Measurements from ENCODE around the gene CCDC142.

Gene CCDC142

GRCh38 chr2:74457549-74458131 is 25.2 kb downstream of the CCDC142 start:
- ATAC-seq = peak; percentile 10
- TF ChIP-seq GLIS3 (CRISPR knock-in tag; IDR thresholded peaks at IDR 0.05) (0 out of 2 replicates have a peak, but pooled peaks have one; percentile 53), ESRRG (CRISPR knock-in tag; IDR thresholded peaks at IDR 0.05) (no peak), ZNF70 (CRISPR knock-in tag; IDR thresholded peaks at IDR 0.05) (no peak), TCF4 (CRISPR knock-in tag; IDR thresholded peaks at IDR 0.05; ENCODE audit: borderline replicate concordance) (peak; percentile 9; the same call in 1 of the 2 replicates)

DNA sequence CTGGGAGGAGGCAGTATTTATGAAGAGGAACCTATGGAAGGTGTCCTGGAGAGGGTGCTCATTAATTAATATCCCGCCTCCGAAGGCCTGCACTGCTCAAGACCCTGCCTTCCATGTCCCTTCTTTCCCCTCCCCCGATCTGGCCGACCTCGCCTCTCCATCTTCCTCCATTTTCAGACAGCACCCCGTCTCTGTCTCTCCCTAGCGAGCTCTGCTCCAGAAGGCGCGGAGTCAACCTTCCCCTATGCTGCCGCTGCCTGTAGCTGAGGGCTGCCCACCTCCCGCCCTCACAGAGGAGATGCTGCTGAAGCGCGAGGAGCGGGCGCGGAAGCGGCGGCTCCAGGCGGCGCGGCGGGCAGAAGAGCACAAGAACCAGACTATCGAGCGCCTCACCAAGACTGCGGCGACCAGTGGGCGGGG is 25.7 kb downstream of the CCDC142 start:
- TF ChIP-seq TCF4 (CRISPR knock-in tag; IDR thresholded peaks at IDR 0.05; ENCODE audit: borderline replicate concordance) (no peak), GLIS3 (CRISPR knock-in tag; IDR thresholded peaks at IDR 0.05) (no peak), ZNF565 (CRISPR knock-in tag; conservative IDR thresholded peaks at IDR 0.05; ENCODE audit: low read depth) (no peak), ESRRG (CRISPR knock-in tag; IDR thresholded peaks at IDR 0.05) (no peak), ZFP30 (CRISPR knock-in tag; IDR thresholded peaks at IDR 0.05) (no peak), CSRNP3 (CRISPR knock-in tag; IDR thresholded peaks at IDR 0.05) (no peak)
- peak; percentile 9 for ATAC-seq

GRCh38 chr2:74454654-74455511 is 27.9 kb downstream of the CCDC142 start, which contains the start of gene INO80B:
Gene INO80B, plus strand, starts transcription at chr2:74455087. Its CDS starts 30 bp downstream, at chr2:74455117.
- peak; percentile 53 for ATAC-seq
- no peak for TF ChIP-seq GLIS3 (CRISPR knock-in tag; IDR thresholded peaks at IDR 0.05)
- TF ChIP-seq, protein P1, sequence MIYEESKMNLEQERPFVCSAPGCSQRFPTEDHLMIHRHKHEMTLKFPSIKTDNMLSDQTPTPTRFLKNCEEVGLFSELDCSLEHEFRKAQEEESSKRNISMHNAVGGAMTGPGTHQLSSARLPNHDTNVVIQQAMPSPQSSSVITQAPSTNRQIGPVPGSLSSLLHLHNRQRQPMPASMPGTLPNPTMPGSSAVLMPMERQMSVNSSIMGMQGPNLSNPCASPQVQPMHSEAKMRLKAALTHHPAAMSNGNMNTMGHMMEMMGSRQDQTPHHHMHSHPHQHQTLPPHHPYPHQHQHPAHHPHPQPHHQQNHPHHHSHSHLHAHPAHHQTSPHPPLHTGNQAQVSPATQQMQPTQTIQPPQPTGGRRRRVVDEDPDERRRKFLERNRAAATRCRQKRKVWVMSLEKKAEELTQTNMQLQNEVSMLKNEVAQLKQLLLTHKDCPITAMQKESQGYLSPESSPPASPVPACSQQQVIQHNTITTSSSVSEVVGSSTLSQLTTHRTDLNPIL (CRISPR knock-in tag; IDR thresholded peaks at IDR 0.05; ENCODE audit: low read depth) = no peak

DNA sequence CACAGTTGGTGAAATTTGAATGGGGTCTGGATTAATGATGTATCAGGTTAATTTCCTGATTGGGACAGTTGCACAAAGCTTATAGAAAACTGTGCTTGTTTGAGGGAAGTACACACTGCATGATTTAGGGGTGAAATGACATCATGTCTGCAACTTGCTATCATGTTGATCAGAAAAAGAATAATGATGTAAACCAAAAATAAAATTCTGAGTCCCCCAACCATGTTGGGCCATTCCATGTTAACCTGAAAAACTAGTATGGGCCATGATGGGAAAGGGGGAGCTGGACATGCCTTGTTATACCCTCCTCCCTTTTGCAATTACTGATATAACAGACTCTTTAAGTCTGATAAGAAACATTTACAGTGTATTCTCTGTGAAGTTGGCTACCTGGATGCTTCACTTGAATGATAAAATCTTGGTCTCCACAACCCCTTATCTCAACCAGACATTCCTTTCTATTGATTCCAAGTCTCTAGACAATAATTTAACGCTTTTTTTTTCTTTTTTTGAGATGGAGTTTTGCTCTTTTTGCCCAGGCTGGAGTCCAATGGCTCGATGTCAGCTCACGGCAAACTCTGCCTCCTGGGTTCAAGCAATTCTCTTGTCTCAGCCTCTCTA is 32.1 kb downstream of the CCDC142 start:
- no peak for ATAC-seq
- no peak for TF ChIP-seq GLIS3 (CRISPR knock-in tag; IDR thresholded peaks at IDR 0.05)

DNA sequence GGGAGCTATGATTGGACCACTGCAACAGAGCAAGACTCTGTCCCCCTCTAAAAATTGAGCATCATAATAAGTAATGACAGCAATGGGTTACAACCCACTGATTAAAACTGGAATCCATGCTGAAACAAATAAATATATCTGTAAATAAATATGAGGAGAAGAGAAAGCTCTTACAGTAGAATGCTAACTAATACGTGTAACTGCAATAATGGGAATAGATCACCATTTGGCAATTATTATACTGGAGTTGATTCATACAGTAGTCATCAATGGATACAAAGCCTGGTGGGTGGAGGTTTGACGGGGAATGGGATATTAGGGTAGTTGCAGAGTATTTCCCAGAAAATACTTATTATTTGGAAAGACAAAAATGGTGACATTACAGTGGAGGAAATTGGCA is 34.0 kb downstream of the CCDC142 start:
- no peak for TF ChIP-seq POU6F1 (CRISPR knock-in tag; IDR thresholded peaks at IDR 0.05; ENCODE audit: borderline replicate concordance, low read depth)
- no peak for TF ChIP-seq ZC3H10 (CRISPR knock-in tag; IDR thresholded peaks at IDR 0.05)
- no peak for TF ChIP-seq TOX (CRISPR knock-in tag; IDR thresholded peaks at IDR 0.05; ENCODE audit: borderline replicate concordance)
- no peak for TF ChIP-seq RARB (CRISPR knock-in tag; IDR thresholded peaks at IDR 0.05)
- TF ChIP-seq ZNF565 (CRISPR knock-in tag; conservative IDR thresholded peaks at IDR 0.05; ENCODE audit: low read depth) = no peak
- TF ChIP-seq TSHZ2 (CRISPR knock-in tag; IDR thresholded peaks at IDR 0.05) = no peak
- TF ChIP-seq CSRNP3 (CRISPR knock-in tag; IDR thresholded peaks at IDR 0.05) = no peak
- TF ChIP-seq, protein P1 (CRISPR knock-in tag; IDR thresholded peaks at IDR 0.05; ENCODE audit: low read depth) = no peak
- no peak for ATAC-seq
